ENCODE data around the gene NAGLU. TPM values are rescaled to one million over a fixed set of nuclear protein-coding genes. Genes with fewer than 3 reads are reported as not detected.
A peak's percentile ranks its signal among the peaks of the same experiment; 100 is the strongest.

The NAGLU gene
- total and polyA plus RNA-seq, 10 of the 15 experiments (the other 5 are each of a cell fraction or from before 2014, with no cell fraction given), result 0.23 to 27.5 (median 8.9) TPM

DNA sequence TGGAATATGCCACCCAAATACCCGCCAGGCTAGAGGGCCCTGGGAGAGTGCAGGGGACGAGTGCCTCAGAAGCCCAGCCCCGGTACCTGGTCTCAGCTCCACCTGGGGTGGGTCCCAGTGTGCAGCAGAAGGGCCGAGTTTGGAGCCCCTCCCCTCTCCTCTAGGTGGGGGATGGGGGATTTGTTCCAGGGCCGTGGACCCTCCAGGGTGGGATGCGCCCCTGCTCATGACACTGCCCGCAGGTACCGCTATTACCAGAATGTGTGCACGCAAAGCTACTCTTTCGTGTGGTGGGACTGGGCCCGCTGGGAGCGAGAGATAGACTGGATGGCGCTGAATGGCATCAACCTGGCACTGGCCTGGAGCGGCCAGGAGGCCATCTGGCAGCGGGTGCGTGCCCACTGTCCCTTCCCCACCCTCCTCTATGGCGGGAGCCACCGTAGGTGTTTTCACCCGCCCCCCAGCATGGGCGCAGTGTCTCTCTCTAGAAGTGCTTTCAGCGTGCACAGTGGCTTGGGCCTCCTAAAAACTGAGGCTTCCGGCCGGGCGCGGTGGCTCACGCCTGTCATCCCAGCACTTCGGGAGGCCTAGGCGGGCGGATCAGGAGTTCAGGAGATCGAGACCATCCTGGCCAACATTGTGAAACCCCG, 1.2 kb downstream of the NAGLU start:
- Histone ChIP-seq H3K79me2 (ENCODE audit: control insufficient read depth, insufficient read depth, low read length) (peaks cover 13% of the 10 kb centered on the region), H3K9me3 (replicated peaks; ENCODE audit: control insufficient read depth, insufficient read depth, low read length) (no peaks in the 10 kb centered on the region), H3K27me3 (replicated peaks in 1 of 2; ENCODE audit: control insufficient read depth in 2 of 2, insufficient read depth in 2 of 2, low read length in 1 of 2) (no peaks in the 10 kb centered on the region), H3K4me2 (ENCODE audit: control insufficient read depth, insufficient read depth) (peak overlapping the region; percentile 98), H3K4me3 (peak overlapping the region; percentile 77), H3K9ac (ENCODE audit: control insufficient read depth, insufficient read depth, low read length) (peak overlapping the region; percentile 81), H2AFZ (ENCODE audit: control insufficient read depth, low read depth, low read length) (no peak overlapping the region), H4K20me1 (ENCODE audit: control insufficient read depth, insufficient read depth) (no peaks in the 10 kb centered on the region), H3K4me1 (ENCODE audit: control insufficient read depth, insufficient read depth, low read length) (peaks cover 16% of the 10 kb centered on the region), H3K36me3 (ENCODE audit: control insufficient read depth in 2 of 2, insufficient read depth in 2 of 2, low read length in 1 of 2) (peaks cover 0 to 5% of the 10 kb centered on the region in 2 experiments; a peak in 2 of 4 replicates), H3K27ac (ENCODE audit: control insufficient read depth, insufficient read depth) (peak overlapping the region; percentile 75)
- ChIA-PET POLR2A (interaction anchor here (0.7 to 1.9 kb wide), 8 partner anchors 11 to 297 kb away, joined by 3 to 11 read pairs (median 4); no protein-coding TSS in a partner anchor), SMC1A (ENCODE audit: uncharacterized antibody, unreplicated experiment) (interaction anchor here (1.2 to 2.0 kb wide), 3 partner anchors 9 to 142 kb away, joined by 3 to 11 read pairs (median 8); no protein-coding TSS in a partner anchor), RAD21 (ENCODE audit: unreplicated experiment) (interaction anchor here (0.9 to 3.4 kb wide), 6 partner anchors 10 to 226 kb away, joined by 5 to 17 read pairs (median 6); partner anchors contain the start of gene PSMC3IP), CTCF (interaction anchor here (0.6 to 3.1 kb wide), 10 partner anchors 10 to 266 kb away, joined by 3 to 21 read pairs (median 4); no protein-coding TSS in a partner anchor)
- 76% methylated on average over 30 of the region's 31 CpGs for WGBS (ENCODE audit: insufficient coverage, insufficient replicate concordance, low lambda C conversion rate, missing lambda C conversion rate)
- FAIRE-seq (no peak), ATAC-seq (peak; percentile 13; the same call in 1 of the 3 replicates), DNase-seq (ENCODE audit: low read depth, low spot score) (no peak)
- TF ChIP-seq TAF1 (IDR thresholded peaks at IDR 0.05; ENCODE audit: borderline replicate concordance, low read depth, low read length) (no peak), BCL11A (IDR thresholded peaks at IDR 0.05; ENCODE audit: low read depth, low read length) (no peak)
- BruUV-seq (replicated peaks), result TSS peak; percentile 63
- intact Hi-C loops (cut with micrococcal nuclease; ENCODE audit: unreplicated experiment) (no loop called here), in situ Hi-C loops (cut with MboI) (no loop called here)

DNA sequence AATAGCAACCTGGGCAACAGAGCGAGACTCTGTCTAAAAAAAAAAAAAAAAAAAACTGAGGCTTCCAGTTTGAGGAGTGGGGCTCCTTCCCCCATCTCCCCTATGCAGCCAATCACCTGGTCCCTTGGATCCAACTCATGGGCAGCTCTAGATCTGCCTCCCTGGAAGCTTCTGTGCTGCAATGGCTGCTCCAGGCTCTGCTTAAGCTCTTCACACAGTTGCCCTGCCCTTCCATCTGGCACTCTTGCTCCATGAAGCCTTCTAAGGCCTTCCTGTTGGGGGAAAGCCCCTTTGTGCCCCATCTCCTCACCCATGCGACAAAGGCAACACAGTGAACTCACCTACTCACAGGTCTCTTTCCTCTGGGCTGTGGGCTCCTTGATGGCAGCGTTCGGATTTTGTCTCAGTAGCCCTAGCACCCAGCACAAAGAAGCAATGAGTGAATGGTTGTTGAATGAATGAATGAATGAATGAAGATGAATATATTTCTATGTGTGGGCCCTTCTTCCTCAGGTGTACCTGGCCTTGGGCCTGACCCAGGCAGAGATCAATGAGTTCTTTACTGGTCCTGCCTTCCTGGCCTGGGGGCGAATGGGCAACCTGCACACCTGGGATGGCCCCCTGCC, 1.9 kb downstream of the NAGLU start:
- FAIRE-seq (no peak), DNase-seq (ENCODE audit: low read depth, low spot score) (no peak), ATAC-seq (no peak)
- Histone ChIP-seq H3K4me3 (no peak overlapping the region), H4K20me1 (ENCODE audit: control insufficient read depth, insufficient read depth) (no peaks in the 10 kb centered on the region), H3K9me3 (replicated peaks; ENCODE audit: control insufficient read depth, insufficient read depth, low read length) (no peaks in the 10 kb centered on the region), H3K4me2 (ENCODE audit: control insufficient read depth, insufficient read depth) (peak overlapping the region; percentile 98; the same call in 1 of the 2 replicates), H3K36me3 (ENCODE audit: control insufficient read depth in 2 of 2, insufficient read depth in 2 of 2, low read length in 1 of 2) (peaks cover 0 to 5% of the 10 kb centered on the region in 2 experiments; a peak in 2 of 4 replicates), H3K9ac (ENCODE audit: control insufficient read depth, insufficient read depth, low read length) (no peak overlapping the region), H2AFZ (ENCODE audit: control insufficient read depth, low read depth, low read length) (no peak overlapping the region), H3K4me1 (ENCODE audit: control insufficient read depth, insufficient read depth, low read length) (peaks cover 16% of the 10 kb centered on the region), H3K27me3 (replicated peaks in 1 of 2; ENCODE audit: control insufficient read depth in 2 of 2, insufficient read depth in 2 of 2, low read length in 1 of 2) (no peaks in the 10 kb centered on the region), H3K27ac (ENCODE audit: control insufficient read depth, insufficient read depth) (no peak overlapping the region), H3K79me2 (ENCODE audit: control insufficient read depth, insufficient read depth, low read length) (peaks cover 13% of the 10 kb centered on the region)
- intact Hi-C loops (cut with micrococcal nuclease; ENCODE audit: unreplicated experiment) (no loop called here), in situ Hi-C loops (cut with MboI) (no loop called here)
- ChIA-PET RAD21 (ENCODE audit: unreplicated experiment) (interaction anchor here (1.4 to 3.4 kb wide), 2 partner anchors 11 to 40 kb away, joined by 5 to 17 read pairs; partner anchors contain the start of gene PSMC3IP), POLR2A (interaction anchor here (0.7 to 1.5 kb wide), 4 partner anchors 30 to 296 kb away, joined by 3 to 5 read pairs (median 4); no protein-coding TSS in a partner anchor), CTCF (interaction anchor here (0.7 to 3.1 kb wide), 4 partner anchors 10 to 41 kb away, joined by 3 to 21 read pairs (median 4); no protein-coding TSS in a partner anchor), SMC1A (ENCODE audit: uncharacterized antibody, unreplicated experiment) (interaction anchor here (1.8 to 2.0 kb wide), 2 partner anchors 8 to 11 kb away, joined by 5 to 8 read pairs; no protein-coding TSS in a partner anchor)
- BruUV-seq (replicated peaks), result no TSS peak
- WGBS (ENCODE audit: insufficient coverage, insufficient replicate concordance, low lambda C conversion rate, missing lambda C conversion rate), result 73% methylated on average over 5 of the region's 5 CpGs
- TF ChIP-seq ZNF24 (IDR thresholded peaks at IDR 0.05), result peak; percentile 70; the same call in 1 of the 2 replicates
- TF ChIP-seq, protein P1, sequence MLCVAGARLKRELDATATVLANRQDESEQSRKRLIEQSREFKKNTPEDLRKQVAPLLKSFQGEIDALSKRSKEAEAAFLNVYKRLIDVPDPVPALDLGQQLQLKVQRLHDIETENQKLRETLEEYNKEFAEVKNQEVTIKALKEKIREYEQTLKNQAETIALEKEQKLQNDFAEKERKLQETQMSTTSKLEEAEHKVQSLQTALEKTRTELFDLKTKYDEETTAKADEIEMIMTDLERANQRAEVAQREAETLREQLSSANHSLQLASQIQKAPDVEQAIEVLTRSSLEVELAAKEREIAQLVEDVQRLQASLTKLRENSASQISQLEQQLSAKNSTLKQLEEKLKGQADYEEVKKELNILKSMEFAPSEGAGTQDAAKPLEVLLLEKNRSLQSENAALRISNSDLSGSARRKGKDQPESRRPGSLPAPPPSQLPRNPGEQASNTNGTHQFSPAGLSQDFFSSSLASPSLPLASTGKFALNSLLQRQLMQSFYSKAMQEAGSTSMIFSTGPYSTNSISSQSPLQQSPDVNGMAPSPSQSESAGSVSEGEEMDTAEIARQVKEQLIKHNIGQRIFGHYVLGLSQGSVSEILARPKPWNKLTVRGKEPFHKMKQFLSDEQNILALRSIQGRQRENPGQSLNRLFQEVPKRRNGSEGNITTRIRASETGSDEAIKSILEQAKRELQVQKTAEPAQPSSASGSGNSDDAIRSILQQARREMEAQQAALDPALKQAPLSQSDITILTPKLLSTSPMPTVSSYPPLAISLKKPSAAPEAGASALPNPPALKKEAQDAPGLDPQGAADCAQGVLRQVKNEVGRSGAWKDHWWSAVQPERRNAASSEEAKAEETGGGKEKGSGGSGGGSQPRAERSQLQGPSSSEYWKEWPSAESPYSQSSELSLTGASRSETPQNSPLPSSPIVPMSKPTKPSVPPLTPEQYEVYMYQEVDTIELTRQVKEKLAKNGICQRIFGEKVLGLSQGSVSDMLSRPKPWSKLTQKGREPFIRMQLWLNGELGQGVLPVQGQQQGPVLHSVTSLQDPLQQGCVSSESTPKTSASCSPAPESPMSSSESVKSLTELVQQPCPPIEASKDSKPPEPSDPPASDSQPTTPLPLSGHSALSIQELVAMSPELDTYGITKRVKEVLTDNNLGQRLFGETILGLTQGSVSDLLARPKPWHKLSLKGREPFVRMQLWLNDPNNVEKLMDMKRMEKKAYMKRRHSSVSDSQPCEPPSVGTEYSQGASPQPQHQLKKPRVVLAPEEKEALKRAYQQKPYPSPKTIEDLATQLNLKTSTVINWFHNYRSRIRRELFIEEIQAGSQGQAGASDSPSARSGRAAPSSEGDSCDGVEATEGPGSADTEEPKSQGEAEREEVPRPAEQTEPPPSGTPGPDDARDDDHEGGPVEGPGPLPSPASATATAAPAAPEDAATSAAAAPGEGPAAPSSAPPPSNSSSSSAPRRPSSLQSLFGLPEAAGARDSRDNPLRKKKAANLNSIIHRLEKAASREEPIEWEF (IDR thresholded peaks at IDR 0.05; ENCODE audit: insufficient replicate concordance, low read depth, low read length), result no peak

Data from GM12878 (cell line).